Activated CD8-positive, alpha-beta memory T cell treated with anti-CD3 and anti-CD28 coated beads, Interleukin-2, amount 50 U/mL, for 1 hour (primary cell): ENCODE measurements around the gene LMAN2.
"Not testable (repeated sequence)": the region's sequence is repeated elsewhere in the genome, so short reads cannot be mapped to it uniquely, and the experiment has no call there.

Experiments used
- DNase-seq: peaks from one replicate; pipeline ENCODE4 v3.0.0-alpha.2; 2020; ENCODE audit errors: extremely low read depth

LMAN2 gene

GRCh38 chr5:177365845-177366527 is 14.5 kb upstream of the LMAN2 start:
- no peak for DNase-seq

- DNase-seq: no peak
These were observed 12.9 kb upstream of the LMAN2 start for GRCh38 chr5:177364159-177364962.

DNA sequence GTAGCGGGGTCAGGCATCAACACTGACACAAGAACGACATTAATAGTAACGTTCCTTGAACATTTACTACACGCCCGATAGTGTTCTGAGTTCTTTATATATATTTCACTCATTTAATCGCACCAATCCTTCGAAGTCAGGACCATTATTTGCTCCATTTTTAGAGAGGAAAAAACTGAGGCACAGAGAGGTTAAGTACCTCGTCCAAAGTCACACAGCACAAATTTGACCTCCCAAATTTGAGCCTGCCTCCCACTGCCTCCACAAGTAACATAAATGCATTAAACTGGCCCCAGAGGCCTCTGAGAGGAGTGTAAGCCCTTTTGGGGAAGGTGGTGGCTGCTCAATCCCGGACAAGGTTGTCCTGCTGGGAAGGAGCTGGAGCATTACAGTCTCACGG is 12.1 kb upstream of the LMAN2 start:
- no peak for DNase-seq

DNA sequence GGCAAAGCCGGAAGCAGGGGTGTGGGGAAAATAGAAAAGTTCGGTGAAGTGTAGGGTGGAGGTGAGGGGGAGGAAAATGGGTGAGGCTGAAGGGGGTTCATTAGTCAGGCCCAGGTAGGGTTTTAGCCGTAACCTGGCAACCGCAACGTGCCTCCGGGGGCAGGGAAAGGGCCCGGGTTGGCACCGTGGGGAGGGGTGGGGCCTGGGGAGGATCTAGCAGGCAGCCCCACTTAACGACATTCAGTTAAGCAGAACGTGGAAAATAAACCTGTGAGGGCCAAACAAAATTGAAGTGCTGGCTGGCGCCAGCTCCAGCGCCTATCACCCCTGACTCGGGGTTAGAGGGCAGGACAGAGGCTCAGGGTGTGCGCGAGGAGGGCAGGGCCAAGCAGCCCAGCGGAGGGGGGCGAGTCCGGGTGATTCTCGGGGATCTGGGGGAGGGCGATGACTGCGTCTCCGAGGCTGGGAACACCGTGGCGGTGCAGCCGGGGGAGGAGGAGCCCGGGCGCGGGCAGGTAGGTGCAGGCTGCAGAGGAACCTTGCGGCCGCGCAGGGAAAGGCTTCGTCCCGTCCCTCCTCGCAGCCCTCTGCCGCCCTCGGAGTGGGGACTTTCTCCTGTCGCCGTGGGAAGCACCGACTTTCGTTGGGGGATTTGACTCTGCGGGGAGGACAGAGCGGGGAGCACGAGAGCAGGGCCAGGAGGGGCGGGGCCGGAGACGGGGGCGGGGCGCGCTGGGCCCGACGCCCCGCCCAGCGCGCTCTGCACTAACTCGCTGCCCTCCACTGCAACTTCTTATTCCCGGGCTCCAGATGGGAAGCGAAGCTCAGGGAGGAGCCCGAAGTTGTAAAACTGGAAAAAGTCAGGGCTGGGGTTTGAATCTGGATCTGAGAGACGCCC is 11.4 kb upstream of the LMAN2 start:
- DNase-seq: no peak

GRCh38 chr5:177362292-177362609 is 10.8 kb upstream of the LMAN2 start:
- no peak for DNase-seq

DNA sequence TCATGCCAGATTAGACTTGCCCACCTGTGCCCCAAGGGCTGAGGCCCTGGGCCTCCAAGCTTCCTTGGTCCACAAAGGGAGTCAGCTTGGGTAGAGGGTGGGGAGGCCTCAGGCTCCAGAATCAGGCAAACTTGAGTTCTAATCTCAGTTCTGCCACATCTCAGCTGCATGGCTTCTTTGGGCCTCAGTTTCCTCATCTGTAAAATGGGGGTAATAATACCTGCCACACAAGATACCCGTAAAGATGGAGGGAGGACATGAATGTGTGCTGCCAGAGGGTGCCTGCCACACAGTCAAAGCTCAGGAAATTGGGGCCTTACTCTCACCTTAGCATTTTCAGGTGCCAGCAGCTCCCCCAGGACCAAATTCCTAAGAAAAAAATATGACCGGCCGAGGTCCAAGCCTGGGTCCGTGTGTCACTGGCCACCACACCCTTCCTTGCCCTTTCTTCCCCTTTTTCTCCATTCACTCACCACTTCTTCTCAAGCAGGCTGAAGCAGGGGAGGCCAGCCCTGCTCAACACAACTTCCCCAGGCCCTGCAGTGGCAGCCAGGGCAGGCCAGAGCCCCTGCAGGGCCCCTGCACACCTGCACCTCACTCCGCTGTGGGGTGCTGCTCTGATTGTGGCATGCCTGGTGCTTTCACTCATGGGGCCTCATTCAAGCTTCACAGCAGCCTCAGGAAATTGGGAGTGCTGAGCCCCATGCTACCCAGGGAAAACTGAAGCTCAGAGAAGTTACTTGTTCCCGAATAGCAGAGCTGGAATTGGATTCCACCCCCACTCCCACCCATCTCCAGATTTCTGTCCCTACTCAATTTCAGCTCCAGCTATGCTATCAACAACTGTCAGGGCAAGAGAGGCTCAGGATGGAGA is 10.2 kb upstream of the LMAN2 start:
- no peak for DNase-seq

- DNase-seq: not testable (repeated sequence)
These were observed 9.3 kb upstream of the LMAN2 start for GRCh38 chr5:177360740-177361139.

- DNase-seq: no peak
These were observed 8.4 kb upstream of the LMAN2 start for GRCh38 chr5:177359860-177360259.

DNA sequence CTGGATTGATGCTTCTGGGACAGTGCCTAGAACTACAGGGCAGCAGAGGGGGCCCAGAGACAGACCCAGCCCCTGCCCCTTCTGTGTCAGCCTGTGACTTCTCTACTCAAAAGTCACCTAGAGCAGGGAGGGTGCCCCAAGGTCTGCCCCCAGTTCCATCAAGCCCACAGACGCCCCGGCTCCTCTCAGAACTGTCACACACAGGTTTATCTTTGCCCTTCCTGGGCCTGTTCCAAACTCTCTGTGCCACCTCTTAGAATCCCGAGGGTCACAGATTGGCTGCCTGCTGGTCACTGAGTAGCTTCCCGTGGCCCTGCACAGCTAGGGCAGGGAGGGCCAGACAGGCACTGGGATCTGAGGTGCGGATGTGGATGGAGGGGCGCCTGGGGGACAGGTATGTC is 8.0 kb upstream of the LMAN2 start:
- DNase-seq: no peak

DNA sequence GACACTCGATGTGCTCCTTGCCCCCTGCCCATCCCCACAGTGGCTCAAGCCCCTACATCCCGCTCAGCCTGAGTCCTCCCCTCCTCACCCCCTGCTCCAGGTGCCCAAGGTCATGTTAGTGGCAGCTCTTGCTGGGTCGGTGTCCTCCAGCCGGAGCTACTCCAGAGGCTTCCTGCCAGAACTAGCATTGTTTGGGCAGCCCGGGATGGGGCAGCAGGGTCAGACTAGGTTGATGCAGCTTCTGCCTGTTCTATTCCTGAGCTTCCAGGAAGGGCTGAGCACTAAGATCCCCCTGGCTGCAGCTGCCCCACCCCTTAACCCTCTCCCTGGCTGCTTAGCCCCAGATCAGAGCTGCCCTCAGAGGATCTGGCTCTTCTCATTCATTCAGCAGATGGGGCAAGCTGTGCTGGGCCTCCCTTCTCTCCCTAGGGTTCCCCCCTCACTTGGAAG is 6.9 kb upstream of the LMAN2 start:
- DNase-seq: no peak

- peak; percentile 36 for DNase-seq
These were observed 6.2 kb upstream of the LMAN2 start, which contains the start of gene RGS14 for GRCh38 chr5:177357459-177358351. RGS14 (plus strand) TSS chr5:177357924; CDS start chr5:177358025, 101 bp downstream.

DNA sequence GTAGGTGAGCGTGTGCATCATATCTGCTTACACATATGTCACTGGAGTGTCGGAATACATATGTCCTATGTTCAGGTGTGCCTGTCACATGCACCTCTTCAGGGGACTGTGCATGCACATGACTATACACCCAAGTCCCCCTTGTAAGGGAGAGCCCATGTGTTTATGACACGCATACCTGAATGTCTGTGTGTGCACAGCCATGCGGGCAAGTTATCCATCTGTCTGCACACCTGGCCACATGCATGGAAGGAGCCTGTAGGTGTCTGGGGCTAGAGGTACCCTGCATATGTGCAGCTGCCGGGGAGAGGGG is 5.6 kb upstream of the LMAN2 start:
- DNase-seq: no peak

GRCh38 chr5:177356746-177357145 is 5.3 kb upstream of the LMAN2 start:
- DNase-seq: no peak

DNA sequence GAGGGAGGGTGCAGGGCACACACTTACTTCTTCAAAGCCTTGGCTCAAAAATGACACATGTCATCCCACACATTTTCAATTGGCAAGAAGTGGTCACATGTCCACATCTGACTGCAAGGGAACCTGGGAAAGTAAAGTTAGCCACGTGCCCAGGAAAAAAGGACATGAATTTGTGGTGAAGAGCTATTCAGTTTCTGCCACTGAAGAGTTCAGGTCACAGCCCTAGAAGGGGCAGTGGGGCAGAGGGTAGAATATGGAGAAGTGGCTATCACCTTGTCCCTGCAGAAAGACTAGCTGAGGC is 4.3 kb upstream of the LMAN2 start:
- DNase-seq: no peak

GRCh38 chr5:177355162-177355867 is 3.8 kb upstream of the LMAN2 start:
- no peak for DNase-seq

DNA sequence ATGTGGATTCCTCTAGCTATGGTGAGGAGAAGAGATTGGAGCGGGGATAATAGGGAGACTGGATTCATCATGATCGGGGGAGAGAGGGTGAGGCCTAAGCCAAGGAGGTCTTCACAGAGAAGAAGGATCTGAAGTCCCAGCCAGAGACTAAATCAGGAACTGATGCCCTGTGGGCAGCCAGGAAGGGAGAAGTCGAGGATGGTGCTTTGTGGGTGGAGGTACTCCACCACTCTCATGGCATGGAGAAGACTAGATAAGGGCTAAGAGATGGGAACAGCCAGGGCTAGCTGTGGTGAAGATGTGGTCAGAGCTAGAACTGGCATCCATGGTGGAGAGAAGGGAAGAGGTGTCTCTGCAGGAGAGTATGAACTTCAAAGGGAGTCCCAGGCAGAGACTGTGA is 3.2 kb upstream of the LMAN2 start:
- no peak for DNase-seq

- no peak for DNase-seq
These were observed 2.8 kb upstream of the LMAN2 start for GRCh38 chr5:177354256-177354655.

DNA sequence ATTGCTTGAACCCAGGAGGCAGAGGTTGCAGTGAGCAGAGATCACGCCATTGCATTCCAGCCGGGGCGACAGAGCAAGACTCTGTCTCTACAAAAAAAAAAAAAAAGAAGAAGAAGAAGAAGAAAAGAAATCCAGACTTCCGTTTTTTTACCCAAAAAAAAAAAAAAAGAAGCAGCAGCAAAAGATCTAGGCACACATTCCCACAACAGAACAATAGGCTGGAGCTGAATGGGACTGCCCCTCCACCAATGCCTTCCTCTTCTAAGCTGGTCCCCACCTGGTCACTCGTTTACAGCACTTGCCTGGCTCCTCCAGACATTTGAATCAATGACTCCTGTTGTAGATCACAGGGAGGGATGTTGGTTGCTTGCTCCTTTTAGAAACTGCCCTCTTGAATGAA is 1.6 kb upstream of the LMAN2 start:
- DNase-seq: no peak

GRCh38 chr5:177350776-177351391 is 584 bp downstream of the LMAN2 start:
- DNase-seq: no peak

GRCh38 chr5:177349762-177350161 is 1.7 kb downstream of the LMAN2 start:
- no peak for DNase-seq
